Astrocyte of the cerebellum (primary cell): ENCODE results near the gene B4GALT6.
A peak's percentile ranks its signal among the peaks of the same experiment; 100 is the strongest.

Experiments used
- DNase-seq: peaks from one replicate; pipeline ENCODE4 v3.0.0-alpha.2; 2011; ENCODE audit warnings: low read depth
- H3K4me3 ChIP-seq: 2 replicates; pipeline ENCODE4 v1.5.1; 2011; ENCODE audit warnings: mild to moderate bottlenecking, low read depth, low read length, moderate library complexity
- in situ Hi-C: cut with HindIII; loops from 2 replicates; pipeline ENCODE4 v1.10.0; 2017; ENCODE audit warnings: low sequenced_read_pairs
- TF ChIP-seq, protein P1 (sequence below): IDR thresholded peaks from 2 replicates; pipeline ENCODE4 v1.5.1; 2012; ENCODE audit warnings: low read length, low read depth, moderate library complexity, mild to moderate bottlenecking; ENCODE audit errors: missing control alignments

B4GALT6 gene

DNA sequence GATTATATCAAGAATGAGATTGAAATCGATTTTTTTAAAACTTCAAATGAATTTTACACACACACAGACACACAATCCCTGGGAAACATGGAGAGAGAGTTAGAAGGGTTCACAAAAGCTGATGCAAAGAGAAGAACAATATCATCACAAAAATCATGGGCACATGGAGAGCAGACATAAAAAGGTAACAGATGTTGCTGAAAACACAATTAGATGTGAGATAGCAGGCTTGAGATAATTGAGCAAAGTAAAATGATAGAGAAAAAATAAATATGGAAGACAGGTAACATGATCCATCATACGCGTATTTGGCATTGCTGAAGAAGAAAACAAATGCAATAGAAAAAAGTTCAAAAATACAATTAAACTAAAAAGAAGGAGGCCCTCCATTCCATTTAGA is 11.6 kb upstream of the B4GALT6 start:
- TF ChIP-seq, protein P1, sequence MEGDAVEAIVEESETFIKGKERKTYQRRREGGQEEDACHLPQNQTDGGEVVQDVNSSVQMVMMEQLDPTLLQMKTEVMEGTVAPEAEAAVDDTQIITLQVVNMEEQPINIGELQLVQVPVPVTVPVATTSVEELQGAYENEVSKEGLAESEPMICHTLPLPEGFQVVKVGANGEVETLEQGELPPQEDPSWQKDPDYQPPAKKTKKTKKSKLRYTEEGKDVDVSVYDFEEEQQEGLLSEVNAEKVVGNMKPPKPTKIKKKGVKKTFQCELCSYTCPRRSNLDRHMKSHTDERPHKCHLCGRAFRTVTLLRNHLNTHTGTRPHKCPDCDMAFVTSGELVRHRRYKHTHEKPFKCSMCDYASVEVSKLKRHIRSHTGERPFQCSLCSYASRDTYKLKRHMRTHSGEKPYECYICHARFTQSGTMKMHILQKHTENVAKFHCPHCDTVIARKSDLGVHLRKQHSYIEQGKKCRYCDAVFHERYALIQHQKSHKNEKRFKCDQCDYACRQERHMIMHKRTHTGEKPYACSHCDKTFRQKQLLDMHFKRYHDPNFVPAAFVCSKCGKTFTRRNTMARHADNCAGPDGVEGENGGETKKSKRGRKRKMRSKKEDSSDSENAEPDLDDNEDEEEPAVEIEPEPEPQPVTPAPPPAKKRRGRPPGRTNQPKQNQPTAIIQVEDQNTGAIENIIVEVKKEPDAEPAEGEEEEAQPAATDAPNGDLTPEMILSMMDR: no peak
- in situ Hi-C loops: no loop called here
- no peak for DNase-seq
- H3K4me3 ChIP-seq: no peak overlapping the region

DNA sequence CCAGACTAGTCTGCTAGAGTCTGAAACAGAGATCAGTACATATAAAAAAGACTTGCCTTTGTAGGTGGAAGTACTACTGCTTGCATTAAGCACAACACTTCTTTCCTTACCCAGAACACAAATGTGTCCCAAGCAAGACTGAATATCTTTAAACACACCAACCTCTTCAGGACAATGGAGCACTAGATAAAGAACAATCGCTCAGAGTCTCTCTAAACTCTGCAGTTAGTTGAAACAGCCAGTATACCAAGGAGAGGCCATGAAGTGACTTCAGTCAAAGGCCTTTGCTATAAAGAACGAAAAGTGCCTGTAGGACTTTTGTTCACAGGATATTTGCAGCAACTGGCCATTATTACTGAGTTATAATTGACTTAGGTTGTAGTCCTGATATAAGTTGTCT is 9.9 kb upstream of the B4GALT6 start:
- H3K4me3 ChIP-seq: no peak overlapping the region
- in situ Hi-C loops: no loop called here
- TF ChIP-seq, protein P1: no peak

DNA sequence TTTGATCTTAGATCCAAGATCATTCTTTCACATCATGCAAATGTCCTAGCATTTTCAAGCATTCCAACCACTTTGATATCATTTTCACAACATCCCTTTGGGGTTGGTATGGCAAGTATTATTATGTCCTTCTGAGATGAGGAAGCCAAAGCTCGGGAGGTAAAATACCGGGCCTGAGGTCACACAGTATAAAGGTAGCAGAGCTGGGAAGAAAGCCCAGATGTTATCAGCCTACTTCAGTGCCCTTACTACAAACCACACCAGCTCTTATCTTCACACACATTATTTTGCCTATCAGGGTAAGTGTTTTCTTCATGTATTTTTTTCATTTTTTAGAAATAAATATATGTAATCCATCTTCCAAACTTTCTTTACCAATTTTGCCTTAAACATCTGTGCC is 4.2 kb upstream of the B4GALT6 start:
- in situ Hi-C loops: no loop called here
- TF ChIP-seq, protein P1: no peak
- H3K4me3 ChIP-seq: no peak overlapping the region
- DNase-seq: no peak

More for the DNA sequence above, 9.9 kb upstream of the B4GALT6 start:
- DNase-seq: no peak

DNA sequence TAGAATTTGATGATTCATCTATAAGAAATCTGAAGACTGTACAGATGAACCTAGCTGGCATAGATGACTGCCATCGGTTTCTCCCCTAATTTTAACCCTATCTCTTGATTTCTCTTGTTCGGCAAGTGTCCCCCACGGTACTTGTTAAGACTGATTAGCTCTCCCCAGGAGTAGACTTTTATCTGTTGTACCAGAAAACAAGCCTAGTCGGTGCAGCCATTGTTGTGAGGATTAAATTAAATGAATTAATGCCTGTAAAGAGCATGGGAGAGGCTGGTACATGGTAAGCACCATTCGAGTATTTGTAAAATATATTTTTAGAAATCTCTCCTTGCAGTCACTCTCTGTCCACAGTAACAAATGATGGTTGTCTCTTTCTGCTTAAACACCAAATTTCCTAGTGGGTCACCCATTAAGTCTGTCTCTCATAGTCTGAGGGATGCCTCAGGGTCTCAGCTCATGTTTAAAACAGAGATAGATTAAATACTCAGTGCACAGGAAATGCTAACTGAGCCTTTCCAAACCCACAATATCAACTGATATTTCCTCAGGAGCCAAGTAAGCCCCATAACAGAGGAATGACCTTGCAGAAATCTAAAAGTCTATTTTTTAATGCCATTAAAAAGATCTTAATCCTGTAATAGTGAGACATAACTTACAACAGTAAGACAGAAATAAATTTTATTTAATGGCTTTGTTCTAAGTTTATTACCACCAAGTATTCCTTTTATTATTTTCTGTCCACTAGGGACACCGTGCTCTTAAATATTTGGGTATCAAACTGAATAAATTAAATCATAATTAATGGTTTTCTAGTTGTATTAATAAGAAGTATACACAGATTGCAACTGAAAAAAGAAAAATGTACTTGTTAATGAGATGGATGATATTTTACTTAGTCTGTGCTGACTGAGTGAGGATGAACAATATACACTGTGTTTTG is 2.9 kb upstream of the B4GALT6 start:
- TF ChIP-seq, protein P1: no peak
- in situ Hi-C loops: no loop called here
- H3K4me3 ChIP-seq: no peak overlapping the region
- DNase-seq: no peak

DNA sequence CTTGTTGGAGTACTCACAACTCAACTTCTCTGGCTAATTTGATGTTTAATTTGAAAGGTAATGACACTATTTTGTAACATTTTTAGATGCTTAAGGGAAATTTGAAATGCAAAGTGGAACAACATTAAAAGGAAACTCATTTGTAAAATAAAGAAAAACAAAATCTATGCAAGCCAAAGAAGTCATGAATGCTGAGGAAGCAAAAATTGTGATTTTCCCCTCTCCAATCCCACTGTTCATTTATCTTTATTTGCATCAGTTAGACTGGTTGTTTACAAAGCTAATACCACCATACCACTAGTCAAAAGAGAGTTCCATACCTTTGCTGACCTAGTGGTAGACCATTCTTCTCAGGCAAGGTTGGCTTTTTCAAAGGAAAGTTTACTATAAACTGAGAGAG is 2.2 kb upstream of the B4GALT6 start:
- DNase-seq: no peak
- no peak overlapping the region for H3K4me3 ChIP-seq
- TF ChIP-seq, protein P1: no peak
- in situ Hi-C loops: no loop called here

DNA sequence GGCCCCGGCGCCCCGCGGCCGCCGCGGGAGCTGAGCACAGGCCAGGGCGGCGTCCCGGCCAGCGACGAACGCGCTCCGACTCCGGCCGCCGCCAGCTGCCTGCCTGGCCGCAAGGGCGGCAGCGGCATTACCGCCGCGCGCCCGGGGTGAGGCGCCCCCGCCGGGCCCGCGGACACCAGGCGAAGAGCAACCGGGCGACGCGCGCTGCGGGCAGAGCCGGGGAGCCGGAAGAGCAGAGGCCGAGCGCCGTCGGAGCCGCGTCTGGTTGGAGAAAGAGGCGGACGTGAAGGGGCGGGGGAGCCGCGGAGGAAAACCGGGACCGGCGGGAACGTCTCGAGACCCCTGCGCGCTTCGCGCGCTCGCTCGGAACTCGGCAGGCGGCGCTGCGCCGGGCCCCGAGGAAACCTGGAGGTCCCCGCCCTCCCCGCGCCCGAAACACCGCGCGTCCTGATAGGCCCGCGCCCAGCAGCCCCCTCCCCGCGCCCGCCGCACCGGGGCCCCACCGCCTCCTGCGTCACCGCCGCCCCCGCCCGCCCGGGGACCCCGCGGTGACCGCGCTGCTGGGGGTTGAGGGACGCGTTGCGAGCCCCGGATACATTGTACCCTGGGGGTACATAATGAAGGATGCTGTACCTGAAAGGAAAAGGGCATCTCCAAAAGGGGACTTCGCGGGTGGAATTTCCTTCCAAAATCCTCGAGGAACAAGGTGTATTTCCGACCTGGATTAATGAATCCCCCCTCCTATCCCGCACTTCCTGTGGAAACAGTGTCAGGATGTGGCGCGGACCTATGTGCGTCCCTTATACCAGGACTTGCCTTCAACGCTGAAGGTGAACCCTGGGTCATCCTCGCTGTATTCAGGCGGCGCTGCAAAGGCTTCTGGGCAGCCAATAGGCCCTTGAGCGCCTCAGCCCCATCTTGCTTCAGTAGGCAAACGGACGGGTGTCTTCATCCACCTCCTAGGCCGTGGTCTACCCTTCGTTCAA is 1.0 kb upstream of the B4GALT6 start:
- in situ Hi-C loops: no loop called here
- TF ChIP-seq, protein P1: peak; percentile 42
- H3K4me3 ChIP-seq: peak overlapping the region; percentile 66
- peak; percentile 42 for DNase-seq
